ENCODE results near the gene SPTLC1.

GRCh38 chr9:92033991-92034390 lies 81.2 kb downstream of the SPTLC1 start:
- TF ChIP-seq CTCF (IDR thresholded peaks at IDR 0.05) (no peak), POLR2A (IDR thresholded peaks at IDR 0.05) (no peak)

Measured in Peyer's patch (tissue), 4 donors.